ENCODE measurements around the gene ATXN1.

Gene ATXN1

DNA sequence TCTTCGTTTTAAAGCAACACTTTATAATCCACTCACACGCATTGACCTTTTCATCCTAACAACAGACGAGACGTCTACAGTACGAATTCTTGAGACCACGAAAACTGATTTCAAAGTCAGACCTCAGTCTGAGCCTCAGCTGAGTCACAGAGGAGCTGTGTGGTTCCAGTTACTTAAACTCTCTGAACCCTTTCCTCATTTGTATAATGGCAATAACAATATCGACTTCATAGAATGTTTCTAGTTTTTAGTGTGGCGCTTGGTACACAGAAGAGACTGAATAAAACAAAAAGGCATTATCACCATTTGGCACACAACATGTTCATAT, 236.9 kb downstream of the ATXN1 start:
- ChIA-PET POLR2A (no interaction called here), CTCF (no interaction called here)
- Histone ChIP-seq H3K36me3 (ENCODE audit: control insufficient read depth in 2 of 2, insufficient read depth in 1 of 2, low read length in 2 of 2) (peaks cover 7 to 10% of the 10 kb centered on the region in 2 experiments; a peak in 2 of 3 replicates), H3K9me3 (ENCODE audit: control insufficient read depth, insufficient read depth, low read depth, low read length) (no peaks in the 10 kb centered on the region), H3K4me3 (ENCODE audit: low read depth, low read length) (no peak overlapping the region), H3K4me1 (ENCODE audit: control insufficient read depth, insufficient read depth, low read length) (no peaks in the 10 kb centered on the region), H3K27ac (ENCODE audit: extremely low read depth, low read depth, low read length) (no peak overlapping the region)
- TF ChIP-seq SP2 (tag by site-specific recombination; IDR thresholded peaks at IDR 0.05) (no peak), GLIS2 (tag by site-specific recombination; IDR thresholded peaks at IDR 0.05) (no peak), ZNF776 (tag by site-specific recombination; IDR thresholded peaks at IDR 0.05; ENCODE audit: borderline replicate concordance) (no peak), MEIS1 (CRISPR knock-in tag; IDR thresholded peaks at IDR 0.05; ENCODE audit: borderline replicate concordance) (no peak)
- TF ChIP-seq, protein P1, sequence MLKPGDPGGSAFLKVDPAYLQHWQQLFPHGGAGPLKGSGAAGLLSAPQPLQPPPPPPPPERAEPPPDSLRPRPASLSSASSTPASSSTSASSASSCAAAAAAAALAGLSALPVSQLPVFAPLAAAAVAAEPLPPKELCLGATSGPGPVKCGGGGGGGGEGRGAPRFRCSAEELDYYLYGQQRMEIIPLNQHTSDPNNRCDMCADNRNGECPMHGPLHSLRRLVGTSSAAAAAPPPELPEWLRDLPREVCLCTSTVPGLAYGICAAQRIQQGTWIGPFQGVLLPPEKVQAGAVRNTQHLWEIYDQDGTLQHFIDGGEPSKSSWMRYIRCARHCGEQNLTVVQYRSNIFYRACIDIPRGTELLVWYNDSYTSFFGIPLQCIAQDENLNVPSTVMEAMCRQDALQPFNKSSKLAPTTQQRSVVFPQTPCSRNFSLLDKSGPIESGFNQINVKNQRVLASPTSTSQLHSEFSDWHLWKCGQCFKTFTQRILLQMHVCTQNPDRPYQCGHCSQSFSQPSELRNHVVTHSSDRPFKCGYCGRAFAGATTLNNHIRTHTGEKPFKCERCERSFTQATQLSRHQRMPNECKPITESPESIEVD (tag by site-specific recombination; IDR thresholded peaks at IDR 0.05), result no peak

DNA sequence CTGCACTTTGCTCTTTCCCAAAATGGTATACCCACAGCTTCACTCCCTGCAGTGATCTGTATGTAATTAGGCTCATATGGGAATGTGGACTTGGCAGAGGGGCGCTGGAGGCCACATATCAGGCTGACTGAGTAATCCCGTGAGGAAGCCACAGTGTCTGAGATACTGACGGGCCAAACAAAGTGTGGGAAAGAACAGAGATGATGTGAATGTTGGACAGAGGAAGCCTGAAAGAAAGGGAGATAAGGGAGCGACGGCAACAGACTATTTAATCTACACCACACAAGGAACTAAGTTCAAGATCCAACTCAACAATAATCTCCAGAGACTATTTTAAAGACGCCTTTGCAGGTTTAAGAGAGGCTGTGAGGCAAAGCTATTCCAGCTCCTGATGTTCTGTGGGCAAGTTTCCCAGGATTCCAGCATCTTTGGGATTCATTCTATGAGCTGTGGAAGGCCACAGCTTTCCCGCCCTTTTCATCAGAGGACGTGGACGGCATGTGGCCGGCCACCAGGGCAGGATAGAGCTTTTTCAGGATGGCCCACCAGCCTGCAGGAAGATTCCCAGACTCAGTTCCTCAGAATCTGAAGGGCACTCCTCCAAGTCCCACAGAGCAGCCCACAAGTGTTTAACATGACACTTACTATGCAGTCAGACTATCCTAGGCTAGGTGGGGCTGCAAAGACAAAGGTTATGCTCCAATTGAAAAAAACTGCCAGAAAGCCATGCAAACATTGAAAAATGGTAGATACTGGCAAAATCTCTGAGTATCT, 237.5 kb downstream of the ATXN1 start:
- H3K27ac ChIP-seq (ENCODE audit: extremely low read depth, low read depth, low read length), result no peak overlapping the region
- TF ChIP-seq, protein P2, sequence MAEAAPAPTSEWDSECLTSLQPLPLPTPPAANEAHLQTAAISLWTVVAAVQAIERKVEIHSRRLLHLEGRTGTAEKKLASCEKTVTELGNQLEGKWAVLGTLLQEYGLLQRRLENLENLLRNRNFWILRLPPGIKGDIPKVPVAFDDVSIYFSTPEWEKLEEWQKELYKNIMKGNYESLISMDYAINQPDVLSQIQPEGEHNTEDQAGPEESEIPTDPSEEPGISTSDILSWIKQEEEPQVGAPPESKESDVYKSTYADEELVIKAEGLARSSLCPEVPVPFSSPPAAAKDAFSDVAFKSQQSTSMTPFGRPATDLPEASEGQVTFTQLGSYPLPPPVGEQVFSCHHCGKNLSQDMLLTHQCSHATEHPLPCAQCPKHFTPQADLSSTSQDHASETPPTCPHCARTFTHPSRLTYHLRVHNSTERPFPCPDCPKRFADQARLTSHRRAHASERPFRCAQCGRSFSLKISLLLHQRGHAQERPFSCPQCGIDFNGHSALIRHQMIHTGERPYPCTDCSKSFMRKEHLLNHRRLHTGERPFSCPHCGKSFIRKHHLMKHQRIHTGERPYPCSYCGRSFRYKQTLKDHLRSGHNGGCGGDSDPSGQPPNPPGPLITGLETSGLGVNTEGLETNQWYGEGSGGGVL (tag by site-specific recombination; IDR thresholded peaks at IDR 0.05), result no peak
- POLR2A ChIA-PET, result no interaction called here
- no peaks in the 10 kb centered on the region for H3K9me3 ChIP-seq (ENCODE audit: control insufficient read depth, insufficient read depth, low read depth, low read length)
- no peaks in the 10 kb centered on the region for H3K4me1 ChIP-seq (ENCODE audit: control insufficient read depth, insufficient read depth, low read length)
- no peak overlapping the region for H3K4me3 ChIP-seq (ENCODE audit: low read depth, low read length)
- peaks cover 7 to 10% of the 10 kb centered on the region in 2 experiments; a peak in 2 of 3 replicates for H3K36me3 ChIP-seq (ENCODE audit: control insufficient read depth in 2 of 2, insufficient read depth in 1 of 2, low read length in 2 of 2)
- CTCF ChIA-PET, result interaction anchor here (0.8 kb wide), 1 partner anchor 244 kb away, joined by 3 read pairs; no protein-coding TSS in a partner anchor

DNA sequence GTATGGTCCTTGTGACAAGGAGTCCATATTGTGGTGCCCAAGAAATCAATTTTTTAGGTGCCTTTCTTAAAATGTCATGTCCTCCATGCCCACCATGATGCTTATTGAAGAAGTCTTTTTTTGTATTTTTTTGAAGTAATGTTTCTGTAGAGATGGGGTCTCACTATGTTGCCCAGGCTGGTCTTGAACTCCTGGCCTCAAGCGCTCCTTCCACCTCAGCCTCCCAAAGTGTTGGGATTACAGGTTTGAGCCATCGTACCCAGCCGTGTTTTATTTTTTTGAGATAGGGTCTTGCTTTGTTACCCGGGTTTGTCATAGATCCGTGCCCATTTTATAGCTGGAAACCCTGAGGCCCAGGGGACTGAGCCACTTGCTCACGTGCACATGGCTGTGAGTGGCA, 238.3 kb downstream of the ATXN1 start:
- TF ChIP-seq, protein P3, sequence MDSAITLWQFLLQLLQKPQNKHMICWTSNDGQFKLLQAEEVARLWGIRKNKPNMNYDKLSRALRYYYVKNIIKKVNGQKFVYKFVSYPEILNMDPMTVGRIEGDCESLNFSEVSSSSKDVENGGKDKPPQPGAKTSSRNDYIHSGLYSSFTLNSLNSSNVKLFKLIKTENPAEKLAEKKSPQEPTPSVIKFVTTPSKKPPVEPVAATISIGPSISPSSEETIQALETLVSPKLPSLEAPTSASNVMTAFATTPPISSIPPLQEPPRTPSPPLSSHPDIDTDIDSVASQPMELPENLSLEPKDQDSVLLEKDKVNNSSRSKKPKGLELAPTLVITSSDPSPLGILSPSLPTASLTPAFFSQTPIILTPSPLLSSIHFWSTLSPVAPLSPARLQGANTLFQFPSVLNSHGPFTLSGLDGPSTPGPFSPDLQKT (IDR thresholded peaks at IDR 0.05; ENCODE audit: borderline replicate concordance, low read depth, low read length), result no peak
- TF ChIP-seq ZNF121 (tag by site-specific recombination; IDR thresholded peaks at IDR 0.05), result peak; percentile 86
- no peaks in the 10 kb centered on the region for H3K4me1 ChIP-seq (ENCODE audit: control insufficient read depth, insufficient read depth, low read length)
- ChIA-PET POLR2A (no interaction called here), CTCF (interaction anchor here (0.8 to 2.5 kb wide), 3 partner anchors 9 to 245 kb away, joined by 3 to 13 read pairs (median 9); no protein-coding TSS in a partner anchor)
- no peak overlapping the region for H3K4me3 ChIP-seq (ENCODE audit: low read depth, low read length)
- H3K27ac ChIP-seq (ENCODE audit: extremely low read depth, low read depth, low read length), result no peak overlapping the region
- peaks cover 7 to 10% of the 10 kb centered on the region in 2 experiments; a peak in 2 of 3 replicates for H3K36me3 ChIP-seq (ENCODE audit: control insufficient read depth in 2 of 2, insufficient read depth in 1 of 2, low read length in 2 of 2)
- no peaks in the 10 kb centered on the region for H3K9me3 ChIP-seq (ENCODE audit: control insufficient read depth, insufficient read depth, low read depth, low read length)

DNA sequence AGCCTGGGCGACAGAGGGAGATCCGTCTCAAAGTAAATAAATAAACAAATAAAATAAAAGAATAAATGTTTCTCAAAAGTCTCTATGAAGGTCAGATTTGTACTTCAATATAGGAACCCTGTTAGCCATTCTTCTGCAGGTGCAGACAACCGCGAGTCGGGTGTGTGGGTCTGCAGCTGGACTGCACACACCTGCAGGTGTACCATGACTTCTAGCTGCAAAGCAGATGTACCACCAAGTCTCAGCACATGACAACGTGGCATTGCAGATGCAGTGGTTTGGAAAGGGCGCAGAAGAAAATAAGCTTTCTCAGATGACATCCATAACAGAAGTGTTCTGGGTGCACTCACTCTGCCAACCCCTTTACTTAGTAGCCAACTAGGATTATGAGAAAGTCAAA, 239.7 kb downstream of the ATXN1 start:
- ChIA-PET POLR2A (no interaction called here), CTCF (interaction anchor here (0.7 to 2.5 kb wide), 3 partner anchors 7 to 10 kb away, joined by 3 to 13 read pairs (median 9); no protein-coding TSS in a partner anchor)
- H3K36me3 ChIP-seq (ENCODE audit: control insufficient read depth in 2 of 2, insufficient read depth in 1 of 2, low read length in 2 of 2), result peaks cover 7 to 10% of the 10 kb centered on the region in 2 experiments; a peak in 2 of 3 replicates
- H3K4me3 ChIP-seq (ENCODE audit: low read depth, low read length), result no peak overlapping the region
- H3K9me3 ChIP-seq (ENCODE audit: control insufficient read depth, insufficient read depth, low read depth, low read length), result no peaks in the 10 kb centered on the region
- no peaks in the 10 kb centered on the region for H3K4me1 ChIP-seq (ENCODE audit: control insufficient read depth, insufficient read depth, low read length)
- no peak overlapping the region for H3K27ac ChIP-seq (ENCODE audit: extremely low read depth, low read depth, low read length)
- TF ChIP-seq ZNF791 (tag by site-specific recombination; IDR thresholded peaks at IDR 0.05), result no peak
- no peak for TF ChIP-seq ZNF391 (tag by site-specific recombination; IDR thresholded peaks at IDR 0.05; ENCODE audit: borderline replicate concordance, low read depth)
- TF ChIP-seq RBAK (tag by site-specific recombination; IDR thresholded peaks at IDR 0.05), result no peak
- no peak for TF ChIP-seq ZNF248 (tag by site-specific recombination; IDR thresholded peaks at IDR 0.05)
- no peak for TF ChIP-seq SP2 (tag by site-specific recombination; IDR thresholded peaks at IDR 0.05)
- TF ChIP-seq ZNF530 (tag by site-specific recombination; IDR thresholded peaks at IDR 0.05; ENCODE audit: low read depth), result no peak
- no peak for TF ChIP-seq ZNF629 (tag by site-specific recombination; IDR thresholded peaks at IDR 0.05)
- no peak for TF ChIP-seq ZBTB17 (tag by site-specific recombination; IDR thresholded peaks at IDR 0.05)
- TF ChIP-seq HOXC10 (CRISPR knock-in tag; IDR thresholded peaks at IDR 0.05), result no peak
- TF ChIP-seq ZNF138 (tag by site-specific recombination; IDR thresholded peaks at IDR 0.05; ENCODE audit: borderline replicate concordance), result no peak
- TF ChIP-seq KLF9 (tag by site-specific recombination; IDR thresholded peaks at IDR 0.05; ENCODE audit: low read depth), result no peak
- no peak for TF ChIP-seq ZNF521 (tag by site-specific recombination; IDR thresholded peaks at IDR 0.05)
- TF ChIP-seq, protein P4, sequence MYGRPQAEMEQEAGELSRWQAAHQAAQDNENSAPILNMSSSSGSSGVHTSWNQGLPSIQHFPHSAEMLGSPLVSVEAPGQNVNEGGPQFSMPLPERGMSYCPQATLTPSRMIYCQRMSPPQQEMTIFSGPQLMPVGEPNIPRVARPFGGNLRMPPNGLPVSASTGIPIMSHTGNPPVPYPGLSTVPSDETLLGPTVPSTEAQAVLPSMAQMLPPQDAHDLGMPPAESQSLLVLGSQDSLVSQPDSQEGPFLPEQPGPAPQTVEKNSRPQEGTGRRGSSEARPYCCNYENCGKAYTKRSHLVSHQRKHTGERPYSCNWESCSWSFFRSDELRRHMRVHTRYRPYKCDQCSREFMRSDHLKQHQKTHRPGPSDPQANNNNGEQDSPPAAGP (tag by site-specific recombination; IDR thresholded peaks at IDR 0.05), result no peak
- no peak for TF ChIP-seq ZNF768 (tag by site-specific recombination; IDR thresholded peaks at IDR 0.05)
- TF ChIP-seq IKZF3 (tag by site-specific recombination; IDR thresholded peaks at IDR 0.05), result no peak
- TF ChIP-seq ZFP37 (tag by site-specific recombination; IDR thresholded peaks at IDR 0.05), result no peak
